RWPE2 (cell line): ENCODE data around the gene DBH.

ENCODE experiments used
- ATAC-seq: fragments of 200-7000 bp; cut with Tn5 transposase; 3 replicates; pipeline ENCODE4 v1.9.1; 2021; ENCODE audit warnings: low read depth
- DNase-seq: peaks from one replicate; pipeline ENCODE4 v3.0.0-alpha.2; 2020; ENCODE audit warnings: low spot score
- H3K27ac ChIP-seq: fragments of 450-650 bp; 2 replicates; pipeline ENCODE4 v1.5.1; 2017; ENCODE audit warnings: mild to moderate bottlenecking; ENCODE audit not compliant: poor library complexity, severe bottlenecking
- H3K27me3 ChIP-seq: fragments of 250-450 bp; sonication (Bioruptor Pico); 2 replicates; pipeline ENCODE4 v1.5.1; 2021; ENCODE audit warnings: mild to moderate bottlenecking, moderate library complexity; ENCODE audit not compliant: insufficient read depth, poor library complexity, severe bottlenecking
- H3K36me3 ChIP-seq: fragments of 250-450 bp; sonication (Bioruptor Pico); 2 replicates; pipeline ENCODE4 v1.5.1; 2020; ENCODE audit warnings: low read depth, mild to moderate bottlenecking, moderate library complexity
- H3K4me1 ChIP-seq: fragments of 250-450 bp; sonication (Bioruptor Pico); 2 replicates; pipeline ENCODE4 v1.5.1; 2021; ENCODE audit warnings: mild to moderate bottlenecking, moderate library complexity; ENCODE audit not compliant: insufficient read depth, poor library complexity, severe bottlenecking
- H3K4me3 ChIP-seq: fragments of 250-450 bp; sonication (Bioruptor Pico); 2 replicates; pipeline ENCODE4 v1.5.1; 2021; ENCODE audit warnings: mild to moderate bottlenecking, moderate library complexity; ENCODE audit not compliant: severe bottlenecking
- H3K9me3 ChIP-seq: fragments of 250-450 bp; sonication (Bioruptor Pico); 2 replicates; pipeline ENCODE4 v1.5.1; 2021; ENCODE audit warnings: mild to moderate bottlenecking, moderate library complexity; ENCODE audit not compliant: severe bottlenecking
- TF ChIP-seq, protein P1 (sequence below): fragments of 450-650 bp; IDR thresholded peaks from one replicate; pipeline ENCODE4 v1.5.1; 2017; ENCODE audit warnings: mild to moderate bottlenecking, moderate library complexity; ENCODE audit not compliant: poor library complexity, severe bottlenecking

The DBH gene

GRCh38 chr9:133689151-133689763 lies 53.1 kb downstream of the DBH start:
- DNase-seq: no peak
- no peak for ATAC-seq
- Histone ChIP-seq H3K4me3 (no peak overlapping the region), H3K27ac (no peak overlapping the region), H3K27me3 (no peaks in the 10 kb centered on the region), H3K9me3 (no peaks in the 10 kb centered on the region), H3K4me1 (no peaks in the 10 kb centered on the region), H3K36me3 (no peaks in the 10 kb centered on the region)
- TF ChIP-seq, protein P1, sequence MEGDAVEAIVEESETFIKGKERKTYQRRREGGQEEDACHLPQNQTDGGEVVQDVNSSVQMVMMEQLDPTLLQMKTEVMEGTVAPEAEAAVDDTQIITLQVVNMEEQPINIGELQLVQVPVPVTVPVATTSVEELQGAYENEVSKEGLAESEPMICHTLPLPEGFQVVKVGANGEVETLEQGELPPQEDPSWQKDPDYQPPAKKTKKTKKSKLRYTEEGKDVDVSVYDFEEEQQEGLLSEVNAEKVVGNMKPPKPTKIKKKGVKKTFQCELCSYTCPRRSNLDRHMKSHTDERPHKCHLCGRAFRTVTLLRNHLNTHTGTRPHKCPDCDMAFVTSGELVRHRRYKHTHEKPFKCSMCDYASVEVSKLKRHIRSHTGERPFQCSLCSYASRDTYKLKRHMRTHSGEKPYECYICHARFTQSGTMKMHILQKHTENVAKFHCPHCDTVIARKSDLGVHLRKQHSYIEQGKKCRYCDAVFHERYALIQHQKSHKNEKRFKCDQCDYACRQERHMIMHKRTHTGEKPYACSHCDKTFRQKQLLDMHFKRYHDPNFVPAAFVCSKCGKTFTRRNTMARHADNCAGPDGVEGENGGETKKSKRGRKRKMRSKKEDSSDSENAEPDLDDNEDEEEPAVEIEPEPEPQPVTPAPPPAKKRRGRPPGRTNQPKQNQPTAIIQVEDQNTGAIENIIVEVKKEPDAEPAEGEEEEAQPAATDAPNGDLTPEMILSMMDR: no peak

DNA sequence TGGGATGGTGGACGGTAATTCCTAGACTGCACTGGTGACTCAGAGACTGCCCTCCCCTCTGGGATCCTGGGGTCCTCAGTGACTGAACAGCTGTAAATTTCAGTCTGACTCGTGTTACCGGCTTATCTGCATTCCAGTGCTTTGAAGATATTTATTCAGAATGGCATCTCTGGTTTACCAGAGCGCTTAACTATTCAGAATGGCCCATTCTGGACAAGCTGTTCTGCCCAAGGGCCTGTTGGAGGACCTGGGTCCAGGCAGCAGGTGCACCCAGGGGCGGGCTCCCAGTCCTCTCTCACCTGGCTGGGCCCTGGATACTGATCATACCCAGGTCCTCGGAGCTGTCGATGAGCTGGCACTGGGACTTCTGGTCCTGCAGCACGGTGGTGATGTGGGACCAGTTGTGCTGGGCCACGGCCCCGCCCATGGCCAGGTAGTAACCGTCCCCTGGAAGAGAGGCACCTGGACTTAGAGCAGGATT lies 54.0 kb downstream of the DBH start:
- H3K27ac ChIP-seq: no peak overlapping the region
- no peaks in the 10 kb centered on the region for H3K4me1 ChIP-seq
- no peak overlapping the region for H3K4me3 ChIP-seq
- H3K9me3 ChIP-seq: no peaks in the 10 kb centered on the region
- H3K27me3 ChIP-seq: no peaks in the 10 kb centered on the region
- TF ChIP-seq, protein P1: no peak
- DNase-seq (no peak), ATAC-seq (no peak)
- H3K36me3 ChIP-seq: no peaks in the 10 kb centered on the region

DNA sequence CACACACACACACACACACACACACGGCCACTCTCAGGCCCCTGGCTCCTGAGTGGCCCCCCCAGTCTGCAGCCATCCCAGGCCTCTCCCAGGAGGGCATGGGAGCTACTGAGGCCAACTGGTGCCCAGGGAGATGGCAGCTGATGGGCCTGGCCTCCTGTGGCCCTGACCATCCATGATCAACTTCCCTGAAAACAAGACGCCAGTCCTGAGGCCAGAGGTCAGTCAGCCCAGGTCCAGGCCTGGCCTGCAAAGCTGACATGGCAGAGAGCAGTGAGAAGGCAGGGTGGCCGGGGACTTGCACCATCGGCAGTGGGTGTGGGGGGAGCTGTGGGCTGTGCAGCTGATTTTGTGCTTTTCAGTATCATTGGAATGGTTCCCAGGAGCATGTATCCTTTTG lies 55.0 kb downstream of the DBH start:
- Histone ChIP-seq H3K27me3 (no peaks in the 10 kb centered on the region), H3K36me3 (no peaks in the 10 kb centered on the region), H3K9me3 (no peaks in the 10 kb centered on the region), H3K27ac (no peak overlapping the region), H3K4me3 (no peak overlapping the region), H3K4me1 (no peaks in the 10 kb centered on the region)
- DNase-seq (no peak), ATAC-seq (no peak)
- TF ChIP-seq, protein P1: no peak

- H3K27me3 ChIP-seq: peaks cover 5% of the 10 kb centered on the region
- H3K4me3 ChIP-seq: no peak overlapping the region
- DNase-seq (no peak), ATAC-seq (peak; percentile 47; the same call in 2 of the 3 replicates)
- TF ChIP-seq, protein P1: no peak
- no peaks in the 10 kb centered on the region for H3K9me3 ChIP-seq
- H3K36me3 ChIP-seq: no peaks in the 10 kb centered on the region
- no peak overlapping the region for H3K27ac ChIP-seq
- no peaks in the 10 kb centered on the region for H3K4me1 ChIP-seq
Measured at GRCh38 chr9:133691626-133692363, 55.6 kb downstream of the DBH start.

DNA sequence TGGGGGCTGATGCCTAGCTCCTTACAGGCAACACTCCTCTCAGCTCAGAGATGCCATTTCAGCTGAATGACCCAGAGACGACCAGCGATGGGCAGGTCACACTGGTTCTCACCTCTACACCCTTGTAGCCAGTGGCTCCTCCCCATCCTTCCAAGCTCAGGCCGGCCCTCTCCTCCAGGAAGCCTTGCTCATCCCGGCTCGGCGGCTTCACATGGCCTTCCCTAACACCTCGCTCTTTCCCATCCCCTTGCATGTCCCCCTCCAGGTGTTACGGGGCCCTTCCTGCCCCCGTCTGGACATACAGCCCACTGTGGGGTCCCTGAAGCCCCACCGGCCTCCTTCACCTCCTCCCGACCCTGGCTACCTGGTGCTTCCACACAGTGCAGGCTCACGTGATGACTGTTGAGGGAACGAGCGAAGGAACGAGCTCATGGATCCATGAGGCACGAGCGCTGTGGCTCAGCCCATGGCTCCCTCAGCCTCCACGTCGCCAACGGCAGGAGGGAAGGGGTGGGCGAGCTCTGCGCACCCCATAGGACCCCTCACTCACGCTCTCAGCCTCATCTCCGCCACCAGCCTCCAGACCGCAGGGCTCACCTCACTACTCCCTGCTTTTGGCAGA lies 56.3 kb downstream of the DBH start:
- TF ChIP-seq, protein P1: no peak
- ATAC-seq: no peak

More for the DNA sequence above, 56.3 kb downstream of the DBH start:
- H3K4me1 ChIP-seq: no peaks in the 10 kb centered on the region
- no peaks in the 10 kb centered on the region for H3K36me3 ChIP-seq
- H3K4me3 ChIP-seq: no peak overlapping the region
- DNase-seq: no peak
- peaks cover 12% of the 10 kb centered on the region for H3K27me3 ChIP-seq
- H3K27ac ChIP-seq: no peak overlapping the region
- no peaks in the 10 kb centered on the region for H3K9me3 ChIP-seq
